Heart left ventricle (tissue), 13 donors: ENCODE results near the gene HBG2.
"Not testable (repeated sequence)": the region's sequence is repeated elsewhere in the genome, so short reads cannot be mapped to it uniquely, and the experiment has no call there.

Experiments used
- CTCF ChIP-seq, 12 donors: fragments of 200-600 bp; sonication (generic) in 4 of 12; IDR thresholded peaks; one replicate each; pipeline versions ENCODE4 v1.5.0 to v1.8.0; 2018 to 2022; ENCODE audit warnings: antibody characterized with exemption in 12 of 12, mild to moderate bottlenecking in 5 of 12
- POLR2A ChIP-seq, 2 donors: fragments of 450-650 bp; IDR thresholded peaks; one replicate each; pipeline ENCODE4 v1.6.1; 2017; ENCODE audit warnings: antibody characterized with exemption in 2 of 2, mild to moderate bottlenecking in 2 of 2, moderate library complexity in 2 of 2
- donor health status: ischemic (EF 13 %, LVEDD 7.1; RV severe dilation, severe dysfunction).
- donor health status: DM: no; HTN: yes; CAD: no.
- donor health status: DM: no; HTN: no; CAD: no.
- donor health status: ischemic (EF 25% LVEDD 6.9; RV normal size, moderate dysfunction).
- donor health status: ischemic (EF 25% LVEDD 5.7; RV mildly dilated, moderate dysfunction).
- donor health status: ischemic (EF 35%, LVEDD 5.7; RV mildly dilated, moderate dysfunction).
- donor health status: nonischemic (EF 11% LVEDD 7.7; RV severe dilation, severe dysfunction).
- donor health status: DM: yes; HTN: yes; CAD: no.
- donor health status: PGD.
- donor health status: ischemic (EF 29% LVEDD 5.4; RV normal size, mild dysfunction).
- donor health status: nonischemic (EF 23%, LVEDD 6.1; RV moderate dilation, normal function).

- TF ChIP-seq CTCF, POLR2A (IDR thresholded peaks at IDR 0.05): not testable (repeated sequence)
Measured at GRCh38 chr11:5294342-5294995, 39.9 kb upstream of the HBG2 start.
